MCF 10A (cell line): ENCODE results near the gene DHDDS. TPM values are rescaled to one million over a fixed set of nuclear protein-coding genes. Genes with fewer than 3 reads are reported as not detected.

Experiments used
- BruUV-seq: library from RNA; stranded (reverse); fragments of 400-500 nt; replicated peaks from 2 replicates; lab custom pipeline; 2021; lab: Mats Ljungman, UMichigan
- CTCF ChIA-PET: fragments of 300-600 bp; sonication (Branson Sonifier 250); formaldehyde crosslinking; extraction: SDS; loops from one replicate; lab custom pipeline; 2021; ENCODE audit warnings: antibody characterized with exemption, inconsistent platforms; lab: Yijun Ruan, JAX
- POLR2A ChIA-PET: fragments of 300-600, 350-650 bp; sonication (Branson Sonifier 250); formaldehyde crosslinking; extraction: SDS; loops from one replicate; lab custom pipeline; 2020; ENCODE audit warnings: antibody characterized with exemption, inconsistent platforms; lab: Yijun Ruan, JAX
- DNase-seq: peaks from one replicate; pipeline ENCODE4 v3.0.0-alpha.2; 2018; ENCODE audit not compliant: unreplicated experiment
- H3K27ac Mint-ChIP-seq: one replicate; pipeline ENCODE4 v1.8.0; 2022; ENCODE audit warnings: mild to moderate bottlenecking, low read depth, mixed read lengths; ENCODE audit not compliant: unreplicated experiment
- H3K27me3 Mint-ChIP-seq: one replicate; pipeline ENCODE4 v1.8.0; 2022; ENCODE audit warnings: mixed read lengths; ENCODE audit not compliant: insufficient read depth, unreplicated experiment
- H3K36me3 Mint-ChIP-seq: one replicate; pipeline ENCODE4 v1.8.0; 2022; ENCODE audit warnings: mild to moderate bottlenecking, moderate library complexity, mixed read lengths; ENCODE audit not compliant: insufficient read depth, unreplicated experiment
- H3K4me1 Mint-ChIP-seq: one replicate; pipeline ENCODE4 v1.8.0; 2022; ENCODE audit warnings: mixed read lengths; ENCODE audit not compliant: insufficient read depth, unreplicated experiment
- H3K4me3 Mint-ChIP-seq: one replicate; pipeline ENCODE4 v1.8.0; 2022; ENCODE audit warnings: mild to moderate bottlenecking, moderate library complexity, mixed read lengths; ENCODE audit not compliant: unreplicated experiment
- H3K9me3 Mint-ChIP-seq: one replicate; pipeline ENCODE4 v1.8.0; 2022; ENCODE audit warnings: mixed read lengths; ENCODE audit not compliant: unreplicated experiment
- CTCF ChIP-seq: fragments of 200-600 bp; IDR thresholded peaks from one replicate; pipeline ENCODE4 v1.8.0; 2022; ENCODE audit warnings: antibody characterized with exemption, mild to moderate bottlenecking; ENCODE audit not compliant: unreplicated experiment
- intact Hi-C: fragments of 100-400 bp; cut with micrococcal nuclease; formaldehyde crosslinking; loops from 2 replicates; pipeline ENCODE4 v1.14.1; 2022
- total RNA-seq: library from RNA; stranded (reverse); gene quantifications from 2 replicates; pipeline ENCODE4 v1.2.3, GENCODE V29; 2022

The DHDDS gene
- total RNA-seq, 1 experiment from 2014 or later = 48.2 TPM

DNA sequence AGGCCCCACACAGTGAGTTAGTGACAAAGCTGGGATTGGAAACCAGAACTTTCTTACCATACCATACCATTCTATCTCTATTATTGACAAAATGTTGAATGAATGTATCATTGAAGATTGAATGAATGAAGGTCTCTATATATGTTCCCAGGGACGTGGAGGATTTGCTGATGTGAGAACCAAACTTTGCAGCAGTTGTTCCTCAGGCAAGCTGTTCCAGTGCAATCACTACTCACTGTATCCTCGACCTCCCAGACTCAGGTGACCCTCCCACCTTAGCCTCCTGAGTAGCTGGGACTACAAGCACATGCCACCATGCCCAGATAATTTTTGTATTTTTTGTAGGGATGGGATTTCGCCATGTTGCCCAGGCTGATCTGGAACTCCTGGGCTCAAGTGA, 33.1 kb upstream of the DHDDS start:
- Mint-ChIP-seq H3K27me3 (no peaks in the 10 kb centered on the region), H3K4me3 (no peak overlapping the region), H3K9me3 (no peaks in the 10 kb centered on the region), H3K36me3 (no peaks in the 10 kb centered on the region), H3K27ac (no peak overlapping the region), H3K4me1 (peaks cover 6% of the 10 kb centered on the region)
- intact Hi-C loops = no loop called here
- TF ChIP-seq CTCF = no peak
- ChIA-PET CTCF (interaction anchor here (0.7 to 1.1 kb wide), 2 partner anchors 77 to 141 kb away, joined by 3 read pairs; no protein-coding TSS in a partner anchor), POLR2A (no interaction called here)
- DNase-seq = no peak
- no TSS peak for BruUV-seq

- intact Hi-C loops = no loop called here
- POLR2A ChIA-PET = interaction anchor here (1.1 kb wide), 1 partner anchor 24 kb away, joined by 3 read pairs; no protein-coding TSS in a partner anchor
- Mint-ChIP-seq H3K36me3 (no peaks in the 10 kb centered on the region), H3K27me3 (no peaks in the 10 kb centered on the region), H3K9me3 (no peaks in the 10 kb centered on the region), H3K27ac (no peak overlapping the region), H3K4me1 (peaks cover 6% of the 10 kb centered on the region), H3K4me3 (no peak overlapping the region)
- CTCF ChIA-PET = interaction anchor here (0.7 to 1.2 kb wide), 4 partner anchors 10 to 399 kb away, joined by 3 to 6 read pairs (median 3); no protein-coding TSS in a partner anchor
- no TSS peak for BruUV-seq
- TF ChIP-seq CTCF = no peak
- DNase-seq = no peak
Observed at GRCh38 chr1:26401891-26402290, 30.2 kb upstream of the DHDDS start.

- H3K4me3 Mint-ChIP-seq = no peak overlapping the region
- no peak for DNase-seq
- TF ChIP-seq CTCF = no peak
- no TSS peak for BruUV-seq
- CTCF ChIA-PET = interaction anchor here (3.8 kb wide), 1 partner anchor 13 kb away, joined by 26 read pairs; no protein-coding TSS in a partner anchor
- intact Hi-C loops = no loop called here
- no peaks in the 10 kb centered on the region for H3K36me3 Mint-ChIP-seq
- POLR2A ChIA-PET = no interaction called here
- peaks cover 6% of the 10 kb centered on the region for H3K27me3 Mint-ChIP-seq
- H3K27ac Mint-ChIP-seq = no peak overlapping the region
- H3K4me1 Mint-ChIP-seq = peaks cover 8% of the 10 kb centered on the region
- H3K9me3 Mint-ChIP-seq = no peaks in the 10 kb centered on the region
Observed at GRCh38 chr1:26403656-26404055, 28.5 kb upstream of the DHDDS start.

DNA sequence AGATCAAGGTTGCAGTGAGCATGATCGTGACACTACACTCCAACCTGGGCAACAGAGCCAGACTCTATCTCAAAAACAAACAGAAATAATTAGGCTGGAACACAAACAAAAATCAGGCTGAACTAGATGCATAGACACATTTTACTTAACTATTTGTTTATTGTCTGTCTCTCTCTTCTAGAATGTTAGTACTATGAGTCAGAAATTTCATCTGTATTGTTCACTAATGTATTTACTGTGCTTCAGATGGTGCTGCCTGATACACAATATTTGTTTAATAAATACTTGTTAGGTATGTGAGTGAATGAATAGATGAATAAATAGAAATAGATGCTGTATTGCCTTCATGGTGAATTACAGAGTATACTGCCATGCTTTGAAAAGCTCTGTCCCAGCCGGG, 27.5 kb upstream of the DHDDS start:
- Mint-ChIP-seq H3K9me3 (no peaks in the 10 kb centered on the region), H3K4me1 (peaks cover 13% of the 10 kb centered on the region), H3K27me3 (peaks cover 16% of the 10 kb centered on the region), H3K4me3 (no peak overlapping the region), H3K36me3 (no peaks in the 10 kb centered on the region), H3K27ac (no peak overlapping the region)
- no peak for DNase-seq
- intact Hi-C loops = no loop called here
- no peak for TF ChIP-seq CTCF
- BruUV-seq = no TSS peak
- ChIA-PET POLR2A (no interaction called here), CTCF (interaction anchor here (3.8 kb wide), 1 partner anchor 12 kb away, joined by 26 read pairs; no protein-coding TSS in a partner anchor)
